Upper lobe of left lung (tissue), 6 donors: Measurements from ENCODE around the gene ELAVL1. TPM values are rescaled to one million over a fixed set of nuclear protein-coding genes. Genes with fewer than 3 reads are reported as not detected.

Experiments
- ATAC-seq, 2 donors: fragments of 200-7000 bp; cut with Tn5 transposase; one replicate each; pipeline ENCODE4 v1.9.1; 2022; ENCODE audit warnings: mild to moderate bottlenecking in 2 of 2, moderate library complexity in 2 of 2; ENCODE audit not compliant: low FRiP score in 2 of 2
- DNase-seq, 2 donors: peaks; one replicate each; pipeline ENCODE4 v3.0.0-alpha.2; 2019 to 2020
- H3K27ac ChIP-seq, 4 donors: fragments of 200-600 bp; sonication (generic); one replicate each; pipeline ENCODE4 v1.5.1; 2016 to 2019
- H3K27me3 ChIP-seq, 4 donors: fragments of 200-600 bp; sonication (generic); one replicate each; pipeline ENCODE4 v1.5.1; 2017 to 2019
- H3K36me3 ChIP-seq, 4 donors: fragments of 200-600 bp; sonication (generic); one replicate each; pipeline ENCODE4 v1.5.1; 2016 to 2019
- H3K4me1 ChIP-seq, 4 donors: fragments of 200-600 bp; sonication (generic); one replicate each; pipeline ENCODE4 v1.5.1; 2018 to 2019
- H3K4me3 ChIP-seq, 4 donors: fragments of 200-600 bp; sonication (generic); one replicate each; pipeline ENCODE4 v1.5.1; 2017 to 2019; ENCODE audit warnings: mild to moderate bottlenecking in 2 of 4, moderate library complexity in 1 of 4
- H3K9me3 ChIP-seq, 4 donors: fragments of 200-600 bp; sonication (generic); one replicate each; pipeline ENCODE4 v1.5.1; 2018 to 2019
- CTCF ChIP-seq, 6 experiments: fragments of 450-650 bp in 4 of 6; fragments of 200-600 bp in 2 of 6; sonication (generic) in 2 of 6; IDR thresholded peaks; one replicate each; pipeline ENCODE4 v1.5.1; 2016 to 2019; ENCODE audit warnings: antibody characterized with exemption in 6 of 6
- EP300 ChIP-seq, 4 donors: sonication (generic); formaldehyde crosslinking; IDR thresholded peaks; one replicate each; pipeline ENCODE4 v1.5.1; 2017; ENCODE audit warnings: antibody characterized with exemption in 4 of 4, control low read depth in 2 of 4
- POLR2A ChIP-seq, 4 donors: fragments of 450-650 bp; IDR thresholded peaks; one replicate each; pipeline ENCODE4 v1.5.1; 2016 to 2017; ENCODE audit warnings: antibody characterized with exemption in 4 of 4, mild to moderate bottlenecking in 2 of 4
- POLR2AphosphoS5 ChIP-seq, 2 donors: sonication (generic); formaldehyde crosslinking; IDR thresholded peaks; one replicate each; pipeline ENCODE4 v1.5.1; 2017; ENCODE audit warnings: antibody characterized with exemption in 2 of 2
- WGBS, 2 donors: methylation state at CpG; one replicate each; pipeline ENCODE4 v1.1.5; 2017 to 2018; 5-methylcytosine and 5-hydroxymethylcytosine counted together
- total RNA-seq, 6 donors: library from RNA; depleted of rRNA in 4 of 6; stranded (reverse); fragments of >200 nt in 4 of 6; gene quantifications; one replicate each; pipeline versions ENCODE4 v1.1.0 to v1.2.1, GENCODE V29; 2016 to 2021
- donor health status: DM: no; HTN: no; CAD: no; lungs with moderate emphysema.
- donor health status: DM: no; HTN: yes; CAD: no; lungs with severe emphysema.

Gene ELAVL1
- total RNA-seq, 6 donors from 2014 or later, result 21.0 to 71.1 (median 36.1) TPM

GRCh38 chr19:7908742-7909461, 96.5 kb downstream of the ELAVL1 start:
- Histone ChIP-seq H3K4me3 (no peak overlapping the region), H3K9me3 (no peaks in the 10 kb centered on the region), H3K27ac (no peak overlapping the region), H3K36me3 (peaks cover 26 to 63% (median 55%) of the 10 kb centered on the region in 4 donors), H3K4me1 (peaks cover 19 to 33% (median 24%) of the 10 kb centered on the region in 4 donors), H3K27me3 (no peaks in the 10 kb centered on the region)
- no peak for TF ChIP-seq POLR2A (IDR thresholded peaks at IDR 0.05)
- TF ChIP-seq CTCF (IDR thresholded peaks at IDR 0.05), result no peak
- no peak for TF ChIP-seq POLR2AphosphoS5 (IDR thresholded peaks at IDR 0.05)
- TF ChIP-seq EP300 (IDR thresholded peaks at IDR 0.05), result no peak
- 93 to 96% methylated on average over 11 to 16 of the region's 19 CpGs for WGBS, 2 donors
- DNase-seq (peak in 1 of 2 donors; percentile 75), ATAC-seq (no peak)

Other genes with a start within 250 kb of the ELAVL1 start
- gene CLEC4M, start 242.4 kb downstream of the ELAVL1 start, total RNA-seq, result 1 to 10 TPM in 4 of 6 donors, under 1 TPM in 1, not detected in 1; 0.86 to 7.4 (median 3.1) TPM
- gene EVI5L, start 175.4 kb downstream of the ELAVL1 start, total RNA-seq, result 10 to 100 TPM; 12.0 to 24.1 (median 15.6) TPM
- 1 to 10 TPM in 5 of 6 donors, under 1 TPM in 1; 0.46 to 9.4 (median 2.7) TPM for gene PRR36, start 131.3 kb downstream of the ELAVL1 start, total RNA-seq
- 10 to 100 TPM in 1 of 6 donors, 1 to 10 TPM in 5; 1.0 to 11.7 (median 6.9) TPM for gene LRRC8E, start 117.1 kb downstream of the ELAVL1 start, total RNA-seq
- 10 to 100 TPM; 21.1 to 61.8 (median 33.0) TPM for gene MAP2K7, start 101.8 kb downstream of the ELAVL1 start, total RNA-seq
- gene TGFBR3L, start 90.8 kb downstream of the ELAVL1 start, total RNA-seq, result 1 to 10 TPM in 1 of 6 donors, under 1 TPM in 1, not detected in 4; 0.37 to 1.1 TPM
- gene SNAPC2, start 85.3 kb downstream of the ELAVL1 start, total RNA-seq, result 10 to 100 TPM in 5 of 6 donors, 1 to 10 TPM in 1; 5.2 to 28.0 (median 19.2) TPM
- gene CTXN1, start 79.5 kb downstream of the ELAVL1 start, total RNA-seq, result 10 to 100 TPM in 3 of 6 donors, 1 to 10 TPM in 3; 1.2 to 28.3 (median 13.4) TPM
- 10 to 100 TPM; 39.8 to 83.2 (median 52.7) TPM for gene TIMM44, start 62.0 kb downstream of the ELAVL1 start, total RNA-seq
- not detected for gene CCL25, start 47.1 kb upstream of the ELAVL1 start, total RNA-seq
- 100 to 1,000 TPM in 1 of 6 donors, 10 to 100 TPM in 1, 1 to 10 TPM in 3, under 1 TPM in 1; 0.10 to 106 (median 8.0) TPM for gene FBN3, start 144.0 kb upstream of the ELAVL1 start, total RNA-seq
- 100 to 1,000 TPM in 1 of 6 donors, 10 to 100 TPM in 5; 55.5 to 131 (median 63.8) TPM for gene CERS4, start 203.7 kb upstream of the ELAVL1 start, total RNA-seq